Measurements from ENCODE around the gene KIAA0586.

DNA sequence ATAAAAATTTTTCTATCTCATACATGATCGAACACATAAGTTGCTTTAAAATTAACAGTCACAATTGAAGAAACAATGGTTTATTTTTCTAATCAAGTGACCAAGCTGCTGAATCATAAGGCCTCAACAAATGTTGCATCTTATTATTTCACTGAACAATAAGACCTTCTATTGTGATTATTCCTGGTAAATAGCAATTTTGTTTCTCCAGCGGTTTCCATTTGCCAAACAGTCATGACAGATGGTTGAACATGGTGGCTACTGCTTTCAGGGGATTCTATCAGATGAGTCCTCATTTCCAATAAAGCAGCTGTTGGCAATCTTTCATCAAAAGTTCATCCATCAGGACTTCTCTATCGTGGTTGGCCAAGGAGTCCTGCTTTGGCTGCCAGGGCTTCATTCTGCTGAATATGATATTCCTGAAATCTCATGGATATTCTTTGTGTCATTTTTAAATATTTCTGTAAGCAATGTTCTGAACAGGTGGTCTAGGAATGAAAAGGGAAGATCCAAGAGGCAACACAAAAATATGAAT, 18.8 kb upstream of the KIAA0586 start:
- TF ChIP-seq POLR2AphosphoS5 (IDR thresholded peaks at IDR 0.05; ENCODE audit: borderline replicate concordance, low read depth, low read length) (no peak), EZH2 (IDR thresholded peaks at IDR 0.05) (no peak), FOXP2 (optimal IDR thresholded peaks at IDR 0.05; ENCODE audit: control extremely low read depth, extremely low read length, insufficient read depth) (no peak)

Measured in SK-N-MC (cell line).